Measurements from ENCODE around the gene CD82. TPM values are rescaled to one million over a fixed set of nuclear protein-coding genes. Genes with fewer than 3 reads are reported as not detected.

CD82 gene
- total and polyA plus RNA-seq, 3 donors from 2014 or later: 5.0 to 13.7 (median 13.0) TPM

GRCh38 chr11:44567876-44568256 is 2.4 kb downstream of the CD82 start:
- intact Hi-C loops (cut with DNase I; ENCODE audit: low total_unique reads): no loop called here
- Histone ChIP-seq H3K27ac (no peak overlapping the region), H3K9me3 (no peaks in the 10 kb centered on the region), H3K4me1 (peaks cover 23% of the 10 kb centered on the region), H3K36me3 (ENCODE audit: low read depth, missing control alignments) (no peaks in the 10 kb centered on the region), H3K4me3 (no peak overlapping the region), H3K27me3 (no peaks in the 10 kb centered on the region)
- WGBS, 2 donors: 85 to 88% methylated on average over 4 of the region's 4 CpGs
- TF ChIP-seq POLR2A (IDR thresholded peaks at IDR 0.05) (no peak), CTCF (IDR thresholded peaks at IDR 0.05) (no peak)
- no peak for DNase-seq

- Histone ChIP-seq H3K27me3 (no peaks in the 10 kb centered on the region), H3K9me3 (no peaks in the 10 kb centered on the region), H3K4me1 (peaks cover 23% of the 10 kb centered on the region), H3K4me3 (no peak overlapping the region), H3K27ac (peak overlapping the region in 1 of 2 donors; percentile 72), H3K36me3 (ENCODE audit: low read depth, missing control alignments) (no peaks in the 10 kb centered on the region)
- DNase-seq: no peak
- WGBS, 2 donors: 96 to 99% methylated on average over 3 to 4 of the region's 4 CpGs
- TF ChIP-seq POLR2A (IDR thresholded peaks at IDR 0.05) (no peak), CTCF (IDR thresholded peaks at IDR 0.05) (no peak)
- intact Hi-C loops (cut with DNase I; ENCODE audit: low total_unique reads): no loop called here
These were observed 2.8 kb downstream of the CD82 start for GRCh38 chr11:44568331-44568657.

GRCh38 chr11:44568658-44569473 is 3.4 kb downstream of the CD82 start:
- WGBS, 2 donors: 48 to 56% methylated on average over 8 to 12 of the region's 15 CpGs
- Histone ChIP-seq H3K27ac (peak overlapping the region in 1 of 2 donors; percentile 72), H3K36me3 (ENCODE audit: low read depth, missing control alignments) (no peaks in the 10 kb centered on the region), H3K27me3 (no peaks in the 10 kb centered on the region), H3K9me3 (no peaks in the 10 kb centered on the region), H3K4me1 (peaks cover 20% of the 10 kb centered on the region), H3K4me3 (no peak overlapping the region)
- intact Hi-C loops (cut with DNase I; ENCODE audit: low total_unique reads): no loop called here
- peak; percentile 52 for DNase-seq
- TF ChIP-seq POLR2A (IDR thresholded peaks at IDR 0.05) (no peak), CTCF (IDR thresholded peaks at IDR 0.05) (no peak)

GRCh38 chr11:44570411-44571155 is 5.1 kb downstream of the CD82 start:
- Histone ChIP-seq H3K27ac (no peak overlapping the region), H3K36me3 (ENCODE audit: low read depth, missing control alignments) (no peaks in the 10 kb centered on the region), H3K4me1 (peaks cover 11% of the 10 kb centered on the region), H3K27me3 (no peaks in the 10 kb centered on the region), H3K9me3 (no peaks in the 10 kb centered on the region), H3K4me3 (no peak overlapping the region)
- TF ChIP-seq POLR2A (IDR thresholded peaks at IDR 0.05) (no peak), CTCF (IDR thresholded peaks at IDR 0.05) (no peak)
- 85 to 91% methylated on average over 6 to 10 of the region's 10 CpGs for WGBS, 2 donors
- DNase-seq: no peak
- intact Hi-C loops (cut with DNase I; ENCODE audit: low total_unique reads): no loop called here
